HepG2 (cell line): Measurements from ENCODE around the gene CFAP97. TPM values are rescaled to one million over a fixed set of nuclear protein-coding genes. Genes with fewer than 3 reads are reported as not detected.

Experiments used
- EZH2 ChIP-seq: conservative IDR thresholded peaks from 2 replicates; pipeline ENCODE4 v1.6.1; 2012; ENCODE audit warnings: mild to moderate bottlenecking, low read depth, low read length, moderate library complexity
- KAT7 ChIP-seq: IDR thresholded peaks from 2 replicates; pipeline ENCODE4 v1.6.1; 2018; ENCODE audit warnings: borderline replicate concordance, missing compliant biosample characterization
- KLF11 ChIP-seq: IDR thresholded peaks from 2 replicates; pipeline ENCODE4 v1.6.1; 2016; ENCODE audit warnings: missing compliant biosample characterization
- MZF1 ChIP-seq: sonication (generic); formaldehyde crosslinking; IDR thresholded peaks from 2 replicates; pipeline ENCODE4 v1.8.1; 2023; ENCODE audit warnings: mild to moderate bottlenecking, missing genetic modification reagents, borderline replicate concordance
- SMYD3 ChIP-seq: sonication (generic); formaldehyde crosslinking; IDR thresholded peaks from 2 replicates; pipeline ENCODE4 v1.8.1; 2023; ENCODE audit warnings: mild to moderate bottlenecking, missing genetic modification reagents
- THAP11 ChIP-seq: IDR thresholded peaks from 2 replicates; pipeline ENCODE4 v1.6.1; 2016; ENCODE audit warnings: missing biosample characterization, missing genetic modification reagents
- ZNF30 ChIP-seq: sonication (generic); formaldehyde crosslinking; IDR thresholded peaks from 2 replicates; pipeline ENCODE4 v1.5.0; 2020; ENCODE audit warnings: mild to moderate bottlenecking, missing genetic modification reagents
- ZNF501 ChIP-seq: sonication (generic); formaldehyde crosslinking; IDR thresholded peaks from 2 replicates; pipeline ENCODE4 v1.5.1; 2020; ENCODE audit warnings: mild to moderate bottlenecking, moderate library complexity, missing genetic modification reagents
- ZNF850 ChIP-seq: sonication (generic); formaldehyde crosslinking; conservative IDR thresholded peaks from 2 replicates; pipeline ENCODE4 v1.9.0; 2021; ENCODE audit warnings: mild to moderate bottlenecking, missing genetic modification reagents
- ZSCAN30 ChIP-seq: sonication (generic); formaldehyde crosslinking; IDR thresholded peaks from 2 replicates; pipeline ENCODE4 v1.5.0; 2020; ENCODE audit warnings: mild to moderate bottlenecking, missing genetic modification reagents
- polyA plus RNA-seq, 8 experiments: library from polyadenylated mRNA; depleted of rRNA in 3 of 8; stranded (reverse) in 7 of 8; unstranded in 1 of 8; fragments of >200 nt; fragmentation: Illumina TruSeq in 4 of 8; extraction: Trizol in 4 of 8; gene quantifications; 2 replicates each; pipeline versions ENCODE4 v1.2.1 to v1.2.3, GENCODE V29; 2011 to 2016; ENCODE audit warnings: low read depth in 4 of 8, missing spikeins in 1 of 8, mixed read lengths in 1 of 8; ENCODE audit not compliant: insufficient read depth in 1 of 8
- total RNA-seq, 5 experiments: library from RNA; depleted of rRNA; stranded (reverse); fragments of >200 nt; fragmentation: Illumina TruSeq; extraction: Trizol; gene quantifications; 2 replicates each; pipeline ENCODE4 v1.2.3, GENCODE V29; 2016; ENCODE audit warnings: low read depth in 1 of 5
- TF ChIP-seq, protein P1 (sequence below): sonication (generic); formaldehyde crosslinking; conservative IDR thresholded peaks from 2 replicates; pipeline ENCODE4 v1.5.0; 2020; ENCODE audit warnings: missing genetic modification reagents
- TF ChIP-seq, protein P2 (sequence below): sonication (generic); formaldehyde crosslinking; IDR thresholded peaks from 2 replicates; pipeline ENCODE4 v1.4.0; 2020; ENCODE audit warnings: missing genetic modification reagents, borderline replicate concordance
- TF ChIP-seq, protein P3 (sequence below): IDR thresholded peaks from 2 replicates; pipeline ENCODE4 v1.6.1; 2016
- TF ChIP-seq, protein P4 (sequence below): sonication (generic); formaldehyde crosslinking; IDR thresholded peaks from 2 replicates; pipeline ENCODE4 v1.8.0; 2022; ENCODE audit warnings: missing genetic modification reagents, low read depth, mild to moderate bottlenecking, borderline replicate concordance
- TF ChIP-seq, protein P5 (sequence below): sonication (generic); formaldehyde crosslinking; IDR thresholded peaks from 2 replicates; pipeline ENCODE4 v1.5.0; 2020; ENCODE audit warnings: missing genetic modification reagents, mild to moderate bottlenecking, borderline replicate concordance
- TF ChIP-seq, protein P6 (sequence below): sonication (generic); formaldehyde crosslinking; IDR thresholded peaks from 2 replicates; pipeline ENCODE4 v1.4.0; 2020; ENCODE audit warnings: mild to moderate bottlenecking, missing genetic modification reagents
- TF ChIP-seq, protein P7 (sequence below): IDR thresholded peaks from 2 replicates; pipeline ENCODE4 v1.6.1; 2016; ENCODE audit warnings: missing compliant biosample characterization, missing genetic modification reagents, borderline replicate concordance
- TF ChIP-seq, protein P8 (sequence below): sonication (generic); formaldehyde crosslinking; IDR thresholded peaks from 2 replicates; pipeline ENCODE4 v1.4.0; 2020; ENCODE audit warnings: missing genetic modification reagents; ENCODE audit errors: not compliant biosample characterization

Gene CFAP97
- total and polyA plus RNA-seq, 2 of the 13 experiments (the other 11 are each of a cell fraction or from before 2014, with no cell fraction given) = 32.1 to 44.4 TPM

DNA sequence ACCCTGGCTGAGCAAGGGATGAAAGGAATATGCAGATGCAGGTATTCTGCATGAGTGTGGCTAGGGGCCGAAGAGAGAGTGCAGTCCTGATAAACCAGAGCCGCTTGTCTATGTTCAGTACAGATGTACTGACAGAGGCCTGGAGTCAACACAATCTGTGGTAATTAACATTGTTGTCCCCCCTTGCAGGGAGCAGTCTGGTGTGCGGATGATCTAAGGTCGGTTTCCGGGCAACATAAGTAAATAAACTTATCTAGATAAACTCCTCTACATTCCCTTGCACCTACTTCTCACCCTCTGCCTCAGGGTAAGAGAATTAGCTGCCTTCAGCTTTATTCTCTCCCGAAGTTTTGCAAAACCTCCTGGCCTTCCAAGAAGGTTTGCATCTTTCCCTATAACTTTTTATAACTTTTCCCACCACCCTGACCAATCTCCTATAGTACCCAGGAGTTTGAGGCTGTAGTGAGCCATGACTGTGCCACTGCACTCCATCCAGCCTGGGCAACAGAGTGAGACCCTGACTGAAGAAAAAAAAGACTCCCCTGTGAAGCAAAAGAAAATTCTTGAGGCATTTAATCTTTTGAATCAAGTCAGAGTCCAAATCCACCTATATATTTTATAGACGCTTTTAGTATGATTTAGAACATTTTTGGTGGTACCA is 32.2 kb upstream of the CFAP97 start (continued):
- TF ChIP-seq, protein P1, sequence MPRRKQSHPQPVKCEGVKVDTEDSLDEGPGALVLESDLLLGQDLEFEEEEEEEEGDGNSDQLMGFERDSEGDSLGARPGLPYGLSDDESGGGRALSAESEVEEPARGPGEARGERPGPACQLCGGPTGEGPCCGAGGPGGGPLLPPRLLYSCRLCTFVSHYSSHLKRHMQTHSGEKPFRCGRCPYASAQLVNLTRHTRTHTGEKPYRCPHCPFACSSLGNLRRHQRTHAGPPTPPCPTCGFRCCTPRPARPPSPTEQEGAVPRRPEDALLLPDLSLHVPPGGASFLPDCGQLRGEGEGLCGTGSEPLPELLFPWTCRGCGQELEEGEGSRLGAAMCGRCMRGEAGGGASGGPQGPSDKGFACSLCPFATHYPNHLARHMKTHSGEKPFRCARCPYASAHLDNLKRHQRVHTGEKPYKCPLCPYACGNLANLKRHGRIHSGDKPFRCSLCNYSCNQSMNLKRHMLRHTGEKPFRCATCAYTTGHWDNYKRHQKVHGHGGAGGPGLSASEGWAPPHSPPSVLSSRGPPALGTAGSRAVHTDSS (CRISPR knock-in tag) = no peak
- TF ChIP-seq MZF1 (CRISPR knock-in tag) (no peak), ZNF30 (CRISPR knock-in tag) (no peak), ZSCAN30 (CRISPR knock-in tag) (no peak), ZNF850 (CRISPR knock-in tag) (no peak), KAT7 (CRISPR knock-in tag) (no peak), SMYD3 (CRISPR knock-in tag) (no peak), ZNF501 (CRISPR knock-in tag) (no peak), EZH2 (no peak), KLF11 (CRISPR knock-in tag) (no peak), THAP11 (CRISPR knock-in tag) (no peak)
- TF ChIP-seq, protein P2, sequence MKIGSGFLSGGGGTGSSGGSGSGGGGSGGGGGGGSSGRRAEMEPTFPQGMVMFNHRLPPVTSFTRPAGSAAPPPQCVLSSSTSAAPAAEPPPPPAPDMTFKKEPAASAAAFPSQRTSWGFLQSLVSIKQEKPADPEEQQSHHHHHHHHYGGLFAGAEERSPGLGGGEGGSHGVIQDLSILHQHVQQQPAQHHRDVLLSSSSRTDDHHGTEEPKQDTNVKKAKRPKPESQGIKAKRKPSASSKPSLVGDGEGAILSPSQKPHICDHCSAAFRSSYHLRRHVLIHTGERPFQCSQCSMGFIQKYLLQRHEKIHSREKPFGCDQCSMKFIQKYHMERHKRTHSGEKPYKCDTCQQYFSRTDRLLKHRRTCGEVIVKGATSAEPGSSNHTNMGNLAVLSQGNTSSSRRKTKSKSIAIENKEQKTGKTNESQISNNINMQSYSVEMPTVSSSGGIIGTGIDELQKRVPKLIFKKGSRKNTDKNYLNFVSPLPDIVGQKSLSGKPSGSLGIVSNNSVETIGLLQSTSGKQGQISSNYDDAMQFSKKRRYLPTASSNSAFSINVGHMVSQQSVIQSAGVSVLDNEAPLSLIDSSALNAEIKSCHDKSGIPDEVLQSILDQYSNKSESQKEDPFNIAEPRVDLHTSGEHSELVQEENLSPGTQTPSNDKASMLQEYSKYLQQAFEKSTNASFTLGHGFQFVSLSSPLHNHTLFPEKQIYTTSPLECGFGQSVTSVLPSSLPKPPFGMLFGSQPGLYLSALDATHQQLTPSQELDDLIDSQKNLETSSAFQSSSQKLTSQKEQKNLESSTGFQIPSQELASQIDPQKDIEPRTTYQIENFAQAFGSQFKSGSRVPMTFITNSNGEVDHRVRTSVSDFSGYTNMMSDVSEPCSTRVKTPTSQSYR (CRISPR knock-in tag) = no peak
- TF ChIP-seq, protein P3, sequence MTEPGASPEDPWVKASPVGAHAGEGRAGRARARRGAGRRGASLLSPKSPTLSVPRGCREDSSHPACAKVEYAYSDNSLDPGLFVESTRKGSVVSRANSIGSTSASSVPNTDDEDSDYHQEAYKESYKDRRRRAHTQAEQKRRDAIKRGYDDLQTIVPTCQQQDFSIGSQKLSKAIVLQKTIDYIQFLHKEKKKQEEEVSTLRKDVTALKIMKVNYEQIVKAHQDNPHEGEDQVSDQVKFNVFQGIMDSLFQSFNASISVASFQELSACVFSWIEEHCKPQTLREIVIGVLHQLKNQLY = no peak
- TF ChIP-seq, protein P4, sequence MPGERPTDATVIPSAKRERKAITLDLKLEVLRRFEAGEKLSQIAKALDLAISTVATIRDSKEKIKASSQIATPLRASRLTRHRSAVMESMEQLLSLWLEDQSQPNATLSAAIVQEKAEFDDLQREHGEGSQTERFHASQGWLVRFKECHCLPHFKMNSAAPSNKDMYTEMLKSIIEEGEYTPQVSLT (CRISPR knock-in tag) = no peak
- TF ChIP-seq, protein P5, sequence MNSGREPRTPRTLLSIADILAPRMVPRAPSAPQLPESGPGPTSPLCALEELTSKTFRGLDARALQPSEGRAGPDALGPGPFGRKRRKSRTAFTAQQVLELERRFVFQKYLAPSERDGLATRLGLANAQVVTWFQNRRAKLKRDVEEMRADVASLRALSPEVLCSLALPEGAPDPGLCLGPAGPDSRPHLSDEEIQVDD (CRISPR knock-in tag) = no peak
- TF ChIP-seq, protein P6, sequence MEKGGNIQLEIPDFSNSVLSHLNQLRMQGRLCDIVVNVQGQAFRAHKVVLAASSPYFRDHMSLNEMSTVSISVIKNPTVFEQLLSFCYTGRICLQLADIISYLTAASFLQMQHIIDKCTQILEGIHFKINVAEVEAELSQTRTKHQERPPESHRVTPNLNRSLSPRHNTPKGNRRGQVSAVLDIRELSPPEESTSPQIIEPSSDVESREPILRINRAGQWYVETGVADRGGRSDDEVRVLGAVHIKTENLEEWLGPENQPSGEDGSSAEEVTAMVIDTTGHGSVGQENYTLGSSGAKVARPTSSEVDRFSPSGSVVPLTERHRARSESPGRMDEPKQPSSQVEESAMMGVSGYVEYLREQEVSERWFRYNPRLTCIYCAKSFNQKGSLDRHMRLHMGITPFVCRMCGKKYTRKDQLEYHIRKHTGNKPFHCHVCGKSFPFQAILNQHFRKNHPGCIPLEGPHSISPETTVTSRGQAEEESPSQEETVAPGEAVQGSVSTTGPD = no peak
- TF ChIP-seq, protein P7, sequence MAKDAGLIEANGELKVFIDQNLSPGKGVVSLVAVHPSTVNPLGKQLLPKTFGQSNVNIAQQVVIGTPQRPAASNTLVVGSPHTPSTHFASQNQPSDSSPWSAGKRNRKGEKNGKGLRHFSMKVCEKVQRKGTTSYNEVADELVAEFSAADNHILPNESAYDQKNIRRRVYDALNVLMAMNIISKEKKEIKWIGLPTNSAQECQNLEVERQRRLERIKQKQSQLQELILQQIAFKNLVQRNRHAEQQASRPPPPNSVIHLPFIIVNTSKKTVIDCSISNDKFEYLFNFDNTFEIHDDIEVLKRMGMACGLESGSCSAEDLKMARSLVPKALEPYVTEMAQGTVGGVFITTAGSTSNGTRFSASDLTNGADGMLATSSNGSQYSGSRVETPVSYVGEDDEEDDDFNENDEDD (CRISPR knock-in tag) = no peak
- TF ChIP-seq, protein P8, sequence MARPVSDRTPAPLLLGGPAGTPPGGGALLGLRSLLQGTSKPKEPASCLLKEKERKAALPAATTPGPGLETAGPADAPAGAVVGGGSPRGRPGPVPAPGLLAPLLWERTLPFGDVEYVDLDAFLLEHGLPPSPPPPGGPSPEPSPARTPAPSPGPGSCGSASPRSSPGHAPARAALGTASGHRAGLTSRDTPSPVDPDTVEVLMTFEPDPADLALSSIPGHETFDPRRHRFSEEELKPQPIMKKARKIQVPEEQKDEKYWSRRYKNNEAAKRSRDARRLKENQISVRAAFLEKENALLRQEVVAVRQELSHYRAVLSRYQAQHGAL (CRISPR knock-in tag) = no peak
